Body of pancreas (tissue), 4 donors: Measurements from ENCODE around the gene IFRD2. TPM values are rescaled to one million over a fixed set of nuclear protein-coding genes. Genes with fewer than 3 reads are reported as not detected.

ENCODE experiments used
- ATAC-seq: fragments of 150-250 bp; one replicate; pipeline ENCODE4 v1.9.1; 2016
- DNase-seq, 4 donors: peaks; one replicate each; pipeline ENCODE4 v3.0.0-alpha.2; 2019
- H3K27ac ChIP-seq, 4 donors: fragments of 200-600 bp; sonication (generic); 1 replicate in 3 of 4; 2 replicates in 1 of 4; pipeline versions ENCODE4 v1.5.1 to v1.6.1; 2016 to 2019; ENCODE audit warnings: mild to moderate bottlenecking in 1 of 4, mixed read lengths in 1 of 4, moderate library complexity in 1 of 4
- H3K27me3 ChIP-seq, 2 donors: fragments of 200-600 bp; sonication (generic); one replicate each; pipeline ENCODE4 v1.6.0; 2016; ENCODE audit warnings: mild to moderate bottlenecking in 1 of 2
- H3K36me3 ChIP-seq, 2 donors: fragments of 200-600 bp; sonication (generic); replicated peaks in 1 of 2; 2 replicates each; pipeline ENCODE4 v1.5.1; 2016; ENCODE audit warnings: low read depth in 2 of 2; ENCODE audit not compliant: insufficient read depth in 1 of 2
- H3K4me1 ChIP-seq: fragments of 200-600 bp; sonication (generic); one replicate; pipeline ENCODE4 v1.6.0; 2016
- H3K4me3 ChIP-seq, 2 donors: fragments of 200-600 bp; sonication (generic); 1 replicate in 1 of 2; 2 replicates in 1 of 2; pipeline ENCODE4 v1.5.1; 2016 to 2019
- H3K9me3 ChIP-seq, 3 donors: fragments of 200-600 bp; sonication (generic); 1 replicate in 2 of 3; 2 replicates in 1 of 3; pipeline ENCODE4 v1.5.1; 2016
- CTCF ChIP-seq, 7 experiments: fragments of 450-650 bp in 4 of 7; fragments of 200-600 bp in 3 of 7; sonication (generic) in 3 of 7; IDR thresholded peaks; one replicate each; pipeline ENCODE4 v1.5.1; 2016 to 2019; ENCODE audit warnings: antibody characterized with exemption in 7 of 7
- POLR2A ChIP-seq, 3 donors: fragments of 450-650 bp; IDR thresholded peaks; one replicate each; pipeline ENCODE4 v1.6.1; 2016; ENCODE audit warnings: antibody characterized with exemption in 3 of 3, mild to moderate bottlenecking in 2 of 3
- WGBS, 2 donors: methylation state at CpG; one replicate each; pipeline ENCODE4 v1.1.5; 2017; 5-methylcytosine and 5-hydroxymethylcytosine counted together
- intact Hi-C: fragments of 100-400 bp; cut with DNase I; formaldehyde crosslinking; loops from one replicate; pipeline ENCODE4 v1.15.1; 2023
- total RNA-seq, 2 donors: library from RNA; depleted of rRNA; stranded (reverse); fragments of >200 nt; gene quantifications; one replicate each; pipeline ENCODE4 v1.1.0, GENCODE V29; 2016

The IFRD2 gene
- total RNA-seq, 2 donors from 2014 or later, result 75.8 to 103 TPM

DNA sequence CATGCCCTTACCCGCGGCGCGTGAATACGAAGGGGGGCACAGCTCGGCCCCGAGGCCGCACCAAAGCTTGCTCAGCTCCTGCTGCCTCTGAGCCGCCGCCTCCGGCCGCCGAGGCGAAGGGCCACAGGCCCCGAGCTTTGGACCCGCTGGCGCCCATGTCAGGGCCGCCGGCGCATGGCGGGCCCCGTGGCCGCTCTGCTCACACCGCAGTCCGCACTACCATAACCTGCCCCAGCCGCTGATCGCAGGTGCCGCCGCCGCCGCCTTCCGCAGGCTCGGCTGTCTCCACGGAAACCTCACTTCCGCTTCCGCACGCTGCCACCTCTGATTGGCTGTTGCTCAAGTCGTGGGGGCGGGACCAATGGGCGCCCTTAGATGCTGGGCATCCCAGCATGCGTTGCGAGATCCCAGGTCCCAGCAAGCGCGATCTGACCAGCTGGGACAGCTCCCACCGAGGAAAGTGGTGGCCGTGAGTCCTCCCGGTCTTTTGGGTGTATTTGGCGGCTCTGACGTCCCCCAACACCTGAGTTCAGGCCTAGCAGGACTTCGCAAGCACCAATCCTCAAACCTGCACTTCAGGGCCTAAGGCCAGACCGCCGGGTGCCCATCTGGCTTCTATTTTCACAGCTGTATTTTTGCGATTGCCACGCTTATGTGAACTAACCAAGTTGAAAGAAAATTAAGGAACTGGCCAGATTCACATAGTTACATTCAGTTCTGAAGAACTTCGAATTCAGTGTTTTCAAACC, 35.9 kb upstream of the IFRD2 start, which contains the start of gene TUSC2:
TUSC2 (minus strand) TSS at position 281 of the 749 bp plus-strand sequence; CDS start at position 157, 124 bp downstream.
- ATAC-seq, result peak; percentile 97

GRCh38 chr3:50327129-50327528, 34.9 kb upstream of the IFRD2 start:
- intact Hi-C loops, result no loop called here
- Histone ChIP-seq H3K4me1 (peaks cover 47% of the 10 kb centered on the region), H3K9me3 (no peaks in the 10 kb centered on the region), H3K27me3 (no peaks in the 10 kb centered on the region), H3K4me3 (peak overlapping the region in 1 of 2 donors; percentile 90), H3K36me3 (peaks cover 7 to 23% of the 10 kb centered on the region in 2 donors), H3K27ac (peak overlapping the region in 2 of 4 donors; percentile 73 to 78)
- WGBS, 2 donors, result 53 to 60% methylated on average over 3 to 4 of the region's 4 CpGs
- TF ChIP-seq CTCF (IDR thresholded peaks at IDR 0.05) (no peak), POLR2A (IDR thresholded peaks at IDR 0.05) (no peak)
- no peak for ATAC-seq
- no peak for DNase-seq

More for the DNA sequence above, 35.9 kb upstream of the IFRD2 start, which contains the start of gene TUSC2:
- DNase-seq, result peak; percentile 99
- intact Hi-C loops, result no loop called here
- TF ChIP-seq CTCF (IDR thresholded peaks at IDR 0.05) (peak in 1 of 7 experiments; percentile 8), POLR2A (IDR thresholded peaks at IDR 0.05) (peak; percentile 72 to 87 (median 86))
- H3K36me3 ChIP-seq, result peaks cover 7 to 23% of the 10 kb centered on the region in 2 donors
- peak within 1 kb of the TSS; percentile 50 to 94 (median 76) for H3K27ac ChIP-seq
- H3K27me3 ChIP-seq, result no peaks in the 10 kb centered on the region
- no peaks in the 10 kb centered on the region for H3K9me3 ChIP-seq
- WGBS, 2 donors, result 1 to 4% methylated on average over 5 to 54 of the region's 55 CpGs
- peak within 1 kb of the TSS; percentile 90 to 91 for H3K4me3 ChIP-seq
- peaks cover 42% of the 10 kb centered on the region for H3K4me1 ChIP-seq

GRCh38 chr3:50326182-50326541, 33.9 kb upstream of the IFRD2 start:
- no peaks in the 10 kb centered on the region for H3K27me3 ChIP-seq
- no peak overlapping the region for H3K4me3 ChIP-seq
- ATAC-seq (no peak), DNase-seq (no peak)
- intact Hi-C loops, result no loop called here
- 73 to 82% methylated on average over 8 of the region's 8 CpGs for WGBS, 2 donors
- H3K27ac ChIP-seq, result no peak overlapping the region
- no peaks in the 10 kb centered on the region for H3K9me3 ChIP-seq
- TF ChIP-seq CTCF (IDR thresholded peaks at IDR 0.05), result no peak
- no peak for TF ChIP-seq POLR2A (IDR thresholded peaks at IDR 0.05)
- peaks cover 52% of the 10 kb centered on the region for H3K4me1 ChIP-seq
- peaks cover 7 to 15% of the 10 kb centered on the region in 2 donors for H3K36me3 ChIP-seq

GRCh38 chr3:50325497-50326181, 33.4 kb upstream of the IFRD2 start:
- no peak overlapping the region for H3K27ac ChIP-seq
- intact Hi-C loops, result no loop called here
- 81 to 85% methylated on average over 5 to 11 of the region's 11 CpGs for WGBS, 2 donors
- peaks cover 5 to 10% of the 10 kb centered on the region in 2 donors for H3K36me3 ChIP-seq
- H3K27me3 ChIP-seq, result no peaks in the 10 kb centered on the region
- ATAC-seq (no peak), DNase-seq (no peak)
- no peaks in the 10 kb centered on the region for H3K9me3 ChIP-seq
- peaks cover 53% of the 10 kb centered on the region for H3K4me1 ChIP-seq
- TF ChIP-seq POLR2A (IDR thresholded peaks at IDR 0.05), result no peak
- no peak for TF ChIP-seq CTCF (IDR thresholded peaks at IDR 0.05)
- no peak overlapping the region for H3K4me3 ChIP-seq
